GM23338 (cell line): ENCODE data around the gene GARS1. TPM values are rescaled to one million over a fixed set of nuclear protein-coding genes. Genes with fewer than 3 reads are reported as not detected.

Source experiments
- ATAC-seq: fragments of 200-7000 bp; cut with Tn5 transposase; 3 replicates; pipeline ENCODE4 v1.9.1; 2020
- DNase-seq: peaks from one replicate; pipeline ENCODE4 v3.0.0-alpha.2; 2015; ENCODE audit warnings: low spot score
- H2AFZ ChIP-seq: fragments of 200-600 bp; sonication (generic); 2 replicates; pipeline ENCODE4 v1.8.0; 2016; ENCODE audit warnings: antibody characterized with exemption, mild to moderate bottlenecking, moderate library complexity
- H3F3A ChIP-seq: fragments of 200-600 bp; sonication (generic); replicated peaks from 2 replicates; pipeline ENCODE4 v1.8.0; 2017; ENCODE audit warnings: antibody characterized with exemption, mixed run types, low read depth
- H3K27ac ChIP-seq: fragments of 200-600 bp; sonication (generic); 2 replicates; pipeline ENCODE4 v1.6.1; 2016; ENCODE audit warnings: low read depth
- H3K27me3 ChIP-seq: fragments of 200-600 bp; sonication (generic); 2 replicates; pipeline ENCODE4 v1.8.0; 2016; ENCODE audit warnings: mild to moderate bottlenecking, mixed run types, moderate library complexity; ENCODE audit not compliant: insufficient read depth
- H3K36me3 ChIP-seq: fragments of 200-600 bp; sonication (generic); 2 replicates; pipeline ENCODE4 v1.8.0; 2016; ENCODE audit warnings: mild to moderate bottlenecking; ENCODE audit not compliant: insufficient read depth
- H3K4me1 ChIP-seq: fragments of 200-600 bp; sonication (generic); 2 replicates; pipeline ENCODE4 v1.8.0; 2016; ENCODE audit warnings: mild to moderate bottlenecking, moderate library complexity; ENCODE audit not compliant: insufficient read depth
- H3K4me2 ChIP-seq: fragments of 200-600 bp; sonication (generic); 2 replicates; pipeline ENCODE4 v1.7.1; 2017; ENCODE audit warnings: mixed run types
- H3K4me3 ChIP-seq: fragments of 200-600 bp; sonication (generic); 2 replicates; pipeline ENCODE4 v1.6.1; 2016; ENCODE audit warnings: mixed run types
- H3K79me2 ChIP-seq: fragments of 200-600 bp; sonication (generic); replicated peaks from 2 replicates; pipeline ENCODE4 v1.8.0; 2017; ENCODE audit warnings: mild to moderate bottlenecking; ENCODE audit not compliant: insufficient read depth
- H3K9me2 ChIP-seq: fragments of 200-600 bp; sonication (generic); 2 replicates; pipeline ENCODE4 v1.8.0; 2017; ENCODE audit not compliant: insufficient read depth
- H4K20me1 ChIP-seq: fragments of 200-600 bp; sonication (generic); replicated peaks from 2 replicates; pipeline ENCODE4 v1.8.0; 2017; ENCODE audit warnings: mild to moderate bottlenecking; ENCODE audit not compliant: insufficient read depth
- H3K27ac Mint-ChIP-seq: 2 replicates; pipeline ENCODE4 v1.8.0; 2020; ENCODE audit warnings: inconsistent platforms, mild to moderate bottlenecking, moderate library complexity, mixed read lengths
- H3K27me3 Mint-ChIP-seq: 3 replicates; pipeline ENCODE4 v1.8.0; 2022; ENCODE audit warnings: low read depth, mild to moderate bottlenecking, moderate library complexity, mixed read lengths, inconsistent platforms; ENCODE audit not compliant: insufficient read depth, poor library complexity
- H3K36me3 Mint-ChIP-seq: 3 replicates; pipeline ENCODE4 v1.8.0; 2021; ENCODE audit warnings: low read depth, mild to moderate bottlenecking, inconsistent platforms, moderate library complexity, mixed read lengths
- H3K4me1 Mint-ChIP-seq: 3 replicates; pipeline ENCODE4 v1.8.0; 2020; ENCODE audit warnings: mild to moderate bottlenecking, inconsistent platforms, mixed read lengths
- H3K4me3 Mint-ChIP-seq: 3 replicates; pipeline ENCODE4 v1.8.0; 2021; ENCODE audit warnings: moderate library complexity, mild to moderate bottlenecking, inconsistent platforms, mixed read lengths
- H3K9me3 Mint-ChIP-seq: 3 replicates; pipeline ENCODE4 v1.8.0; 2020; ENCODE audit warnings: moderate library complexity, mild to moderate bottlenecking, inconsistent platforms, mixed read lengths
- CREB1 ChIP-seq: fragments of 250-450 bp; sonication (Bioruptor Pico); IDR thresholded peaks from 2 replicates; pipeline ENCODE4 v1.5.0; 2020; ENCODE audit warnings: low read depth, mild to moderate bottlenecking, moderate library complexity
- ETS1 ChIP-seq: IDR thresholded peaks from 2 replicates; pipeline ENCODE4 v1.6.1; 2016; ENCODE audit warnings: antibody characterized with exemption
- NANOG ChIP-seq: IDR thresholded peaks from 2 replicates; pipeline ENCODE4 v1.6.1; 2016; ENCODE audit warnings: antibody characterized with exemption, borderline replicate concordance
- POLR2AphosphoS5 ChIP-seq: IDR thresholded peaks from 2 replicates; pipeline ENCODE4 v1.6.1; 2016; ENCODE audit warnings: antibody characterized with exemption, low read depth
- REST ChIP-seq: IDR thresholded peaks from one replicate; pipeline ENCODE4 v1.6.1; 2018; ENCODE audit warnings: antibody characterized with exemption; ENCODE audit not compliant: unreplicated experiment
- STAT1 ChIP-seq: IDR thresholded peaks from one replicate; pipeline ENCODE4 v1.6.1; 2016; ENCODE audit warnings: antibody characterized with exemption; ENCODE audit not compliant: unreplicated experiment
- ZNF114 ChIP-seq: fragments of 250-450 bp; sonication (Bioruptor Pico); IDR thresholded peaks from 2 replicates; pipeline ENCODE4 v1.5.0; 2020; ENCODE audit warnings: mild to moderate bottlenecking, moderate library complexity
- ZNF331 ChIP-seq: fragments of 250-450 bp; sonication (Bioruptor Pico); IDR thresholded peaks from 2 replicates; pipeline ENCODE4 v1.5.0; 2020; ENCODE audit warnings: low read depth, mild to moderate bottlenecking, moderate library complexity
- long read RNA-seq: library from polyadenylated mRNA; unstranded; transcript quantifications from one replicate; pipeline ENCODE4 v2.0.0, GENCODE V29; 2020; ENCODE audit not compliant: unreplicated experiment
- polyA plus RNA-seq: library from polyadenylated mRNA; unstranded; fragments of >200 nt; fragmentation: Nextera tagmentation; extraction: Ambion mirVana; gene quantifications from 2 replicates; pipeline ENCODE4 v1.2.1, GENCODE V29; 2016
- total RNA-seq: library from RNA; depleted of rRNA; stranded (reverse); fragments of >200 nt; shearing (Covaris generic); gene quantifications from 2 replicates; pipeline ENCODE4 v1.2.3, GENCODE V29; 2014; rRNA removed
- TF ChIP-seq, protein P1 (sequence below), 2 experiments: fragments of 200-600 bp in 1 of 2; sonication (generic) in 1 of 2; conservative IDR thresholded peaks; 2 replicates each; pipeline versions ENCODE4 v1.5.1 to v1.6.1; 2016 to 2017; ENCODE audit warnings: antibody characterized with exemption in 2 of 2, low read depth in 2 of 2, mild to moderate bottlenecking in 2 of 2, moderate library complexity in 1 of 2

Gene GARS1, protein sequence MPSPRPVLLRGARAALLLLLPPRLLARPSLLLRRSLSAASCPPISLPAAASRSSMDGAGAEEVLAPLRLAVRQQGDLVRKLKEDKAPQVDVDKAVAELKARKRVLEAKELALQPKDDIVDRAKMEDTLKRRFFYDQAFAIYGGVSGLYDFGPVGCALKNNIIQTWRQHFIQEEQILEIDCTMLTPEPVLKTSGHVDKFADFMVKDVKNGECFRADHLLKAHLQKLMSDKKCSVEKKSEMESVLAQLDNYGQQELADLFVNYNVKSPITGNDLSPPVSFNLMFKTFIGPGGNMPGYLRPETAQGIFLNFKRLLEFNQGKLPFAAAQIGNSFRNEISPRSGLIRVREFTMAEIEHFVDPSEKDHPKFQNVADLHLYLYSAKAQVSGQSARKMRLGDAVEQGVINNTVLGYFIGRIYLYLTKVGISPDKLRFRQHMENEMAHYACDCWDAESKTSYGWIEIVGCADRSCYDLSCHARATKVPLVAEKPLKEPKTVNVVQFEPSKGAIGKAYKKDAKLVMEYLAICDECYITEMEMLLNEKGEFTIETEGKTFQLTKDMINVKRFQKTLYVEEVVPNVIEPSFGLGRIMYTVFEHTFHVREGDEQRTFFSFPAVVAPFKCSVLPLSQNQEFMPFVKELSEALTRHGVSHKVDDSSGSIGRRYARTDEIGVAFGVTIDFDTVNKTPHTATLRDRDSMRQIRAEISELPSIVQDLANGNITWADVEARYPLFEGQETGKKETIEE
- total RNA-seq (241 and 271 TPM in 2 replicates), polyA plus RNA-seq (198 and 207 TPM in 2 replicates)
- long read RNA-seq, transcript GARS-201 (17 exons, 2,634 nt) = major isoform, 275 of 317 reads
- long read RNA-seq, partial matches to known transcripts = 34 of 317 reads
- long read RNA-seq, other reads (novel, unspliced or antisense) = 7 of 317 reads

- Mint-ChIP-seq H3K4me1 (peaks cover 20% of the 10 kb centered on the region), H3K36me3 (peaks cover 45% of the 10 kb centered on the region), H3K4me3 (peak within 1 kb of the TSS; percentile 98), H3K27me3 (peaks cover 6% of the 10 kb centered on the region), H3K9me3 (peaks cover 6% of the 10 kb centered on the region; the same call in 1 of the 3 replicates), H3K27ac (peak within 1 kb of the TSS; percentile 99)
- Histone ChIP-seq H3K4me1 (no peaks in the 10 kb centered on the region; the same call in 1 of the 2 replicates), H3K27me3 (no peaks in the 10 kb centered on the region), H3K79me2 (peaks cover 57% of the 10 kb centered on the region), H3K4me3 (peak within 1 kb of the TSS; percentile 96), H3K9me2 (no peaks in the 10 kb centered on the region), H2AFZ (peak within 1 kb of the TSS; percentile 92), H3K4me2 (peak within 1 kb of the TSS; percentile 83), H4K20me1 (peaks cover 8% of the 10 kb centered on the region; the same call in 1 of the 2 replicates), H3K27ac (peak within 1 kb of the TSS; percentile 92), H3F3A (0 out of 2 replicates have a peak, but pooled peaks cover 7% of the 10 kb centered on the region), H3K36me3 (peaks cover 16% of the 10 kb centered on the region; the same call in 1 of the 2 replicates)
- TF ChIP-seq REST (peak; percentile 31), CREB1 (CRISPR knock-in tag) (peak; percentile 98), POLR2AphosphoS5 (peak; percentile 90), STAT1 (no peak), ZNF331 (CRISPR knock-in tag) (no peak), NANOG (no peak), ZNF114 (CRISPR knock-in tag) (no peak), ETS1 (peak; percentile 76)
- TF ChIP-seq, protein P1, sequence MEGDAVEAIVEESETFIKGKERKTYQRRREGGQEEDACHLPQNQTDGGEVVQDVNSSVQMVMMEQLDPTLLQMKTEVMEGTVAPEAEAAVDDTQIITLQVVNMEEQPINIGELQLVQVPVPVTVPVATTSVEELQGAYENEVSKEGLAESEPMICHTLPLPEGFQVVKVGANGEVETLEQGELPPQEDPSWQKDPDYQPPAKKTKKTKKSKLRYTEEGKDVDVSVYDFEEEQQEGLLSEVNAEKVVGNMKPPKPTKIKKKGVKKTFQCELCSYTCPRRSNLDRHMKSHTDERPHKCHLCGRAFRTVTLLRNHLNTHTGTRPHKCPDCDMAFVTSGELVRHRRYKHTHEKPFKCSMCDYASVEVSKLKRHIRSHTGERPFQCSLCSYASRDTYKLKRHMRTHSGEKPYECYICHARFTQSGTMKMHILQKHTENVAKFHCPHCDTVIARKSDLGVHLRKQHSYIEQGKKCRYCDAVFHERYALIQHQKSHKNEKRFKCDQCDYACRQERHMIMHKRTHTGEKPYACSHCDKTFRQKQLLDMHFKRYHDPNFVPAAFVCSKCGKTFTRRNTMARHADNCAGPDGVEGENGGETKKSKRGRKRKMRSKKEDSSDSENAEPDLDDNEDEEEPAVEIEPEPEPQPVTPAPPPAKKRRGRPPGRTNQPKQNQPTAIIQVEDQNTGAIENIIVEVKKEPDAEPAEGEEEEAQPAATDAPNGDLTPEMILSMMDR (conservative IDR thresholded peaks at IDR 0.05; ENCODE audit: low read depth in 2 of 2) = no peak
- DNase-seq (peak; percentile 91), ATAC-seq (peak; percentile 89)
These were observed at the start of gene GARS1 for GRCh38 chr7:30594540-30595435. GARS1 (plus strand) TSS chr7:30594878; CDS start chr7:30594922, 44 bp downstream.
